Fibroblast of lung (primary cell): Measurements from ENCODE around the gene EXOSC7.

Source experiments
- CTCF ChIP-seq, 2 donors: IDR thresholded peaks in 1 of 2; conservative IDR thresholded peaks in 1 of 2; 1 replicate in 1 of 2; 2 replicates in 1 of 2; pipeline ENCODE4 v1.5.1; 2011 to 2012; ENCODE audit warnings: low read length in 2 of 2, control low read depth in 1 of 2, inconsistent platforms in 1 of 2, low read depth in 1 of 2, mild to moderate bottlenecking in 1 of 2
- EZH2 ChIP-seq: IDR thresholded peaks from 2 replicates; pipeline ENCODE4 v1.5.1; 2012; ENCODE audit warnings: low read length, control low read depth, mild to moderate bottlenecking; ENCODE audit errors: missing control alignments

- TF ChIP-seq CTCF (conservative IDR thresholded peaks at IDR 0.05 in 1 of 2, IDR thresholded peaks at IDR 0.05 in 1 of 2; ENCODE audit: low read depth in 1 of 2, low read length in 2 of 2) (no peak), EZH2 (no peak)
Measured at GRCh38 chr3:44962621-44963393, 13.2 kb upstream of the EXOSC7 start.
